ENCODE results near the gene SCAMP5.

Gene SCAMP5

GRCh38 chr15:74960995-74961588, 34.3 kb upstream of the SCAMP5 start:
- Histone ChIP-seq H3K27me3 (ENCODE audit: insufficient read depth, insufficient read length) (peaks cover 47% of the 10 kb centered on the region), H3K36me3 (ENCODE audit: insufficient read depth, insufficient read length, low read length) (no peaks in the 10 kb centered on the region), H3K4me3 (ENCODE audit: insufficient read length, low read depth) (no peak overlapping the region), H3K4me1 (ENCODE audit: insufficient read depth, insufficient read length) (peaks cover 6% of the 10 kb centered on the region), H3K9me3 (ENCODE audit: insufficient read depth, low read length) (no peaks in the 10 kb centered on the region), H3K9ac (ENCODE audit: insufficient read length, low read depth) (no peak overlapping the region)
- no peak for DNase-seq (ENCODE audit: low read depth, low spot score)
- TF ChIP-seq SUZ12 (IDR thresholded peaks at IDR 0.05; ENCODE audit: extremely low read depth, insufficient read depth, insufficient read length): no peak
- TF ChIP-seq YY1 (IDR thresholded peaks at IDR 0.05; ENCODE audit: insufficient read depth, insufficient read length): no peak
- TF ChIP-seq ZNF274 (IDR thresholded peaks at IDR 0.05; ENCODE audit: low read depth, low read length): no peak

DNA sequence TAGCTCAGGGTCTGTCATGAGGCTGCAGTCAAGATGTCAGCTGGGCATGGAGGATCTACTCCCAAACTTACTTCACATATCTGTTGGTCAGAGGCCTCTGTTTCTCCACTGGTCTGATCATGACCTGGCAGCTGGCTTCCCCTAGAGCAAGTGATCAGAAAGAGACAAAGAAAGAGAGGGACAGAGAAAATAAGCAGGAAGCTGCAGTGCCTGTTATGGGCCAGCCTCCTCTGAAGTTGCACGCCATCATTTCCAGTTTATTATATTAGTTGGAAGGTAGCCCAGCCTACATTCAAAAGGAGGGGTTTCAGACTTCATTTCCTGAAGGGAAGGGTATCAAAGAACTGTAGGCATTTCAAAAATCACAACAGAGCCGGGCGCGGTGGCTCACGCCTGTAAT, 33.7 kb upstream of the SCAMP5 start:
- no peak for TF ChIP-seq YY1 (IDR thresholded peaks at IDR 0.05; ENCODE audit: insufficient read depth, insufficient read length)
- no peak for TF ChIP-seq ZNF274 (IDR thresholded peaks at IDR 0.05; ENCODE audit: low read depth, low read length)
- no peak for TF ChIP-seq SUZ12 (IDR thresholded peaks at IDR 0.05; ENCODE audit: extremely low read depth, insufficient read depth, insufficient read length)
- Histone ChIP-seq H3K36me3 (ENCODE audit: insufficient read depth, insufficient read length, low read length) (no peaks in the 10 kb centered on the region), H3K9ac (ENCODE audit: insufficient read length, low read depth) (no peak overlapping the region), H3K4me1 (ENCODE audit: insufficient read depth, insufficient read length) (peaks cover 6% of the 10 kb centered on the region), H3K9me3 (ENCODE audit: insufficient read depth, low read length) (no peaks in the 10 kb centered on the region), H3K4me3 (ENCODE audit: insufficient read length, low read depth) (no peak overlapping the region), H3K27me3 (ENCODE audit: insufficient read depth, insufficient read length) (peaks cover 47% of the 10 kb centered on the region)
- DNase-seq (ENCODE audit: low read depth, low spot score): no peak

GRCh38 chr15:74962219-74962618, 33.1 kb upstream of the SCAMP5 start:
- Histone ChIP-seq H3K9ac (ENCODE audit: insufficient read length, low read depth) (no peak overlapping the region), H3K4me3 (ENCODE audit: insufficient read length, low read depth) (no peak overlapping the region), H3K27me3 (ENCODE audit: insufficient read depth, insufficient read length) (peaks cover 47% of the 10 kb centered on the region), H3K36me3 (ENCODE audit: insufficient read depth, insufficient read length, low read length) (no peaks in the 10 kb centered on the region), H3K4me1 (ENCODE audit: insufficient read depth, insufficient read length) (peaks cover 5% of the 10 kb centered on the region), H3K9me3 (ENCODE audit: insufficient read depth, low read length) (no peaks in the 10 kb centered on the region)
- DNase-seq (ENCODE audit: low read depth, low spot score): no peak
- TF ChIP-seq SUZ12 (IDR thresholded peaks at IDR 0.05; ENCODE audit: extremely low read depth, insufficient read depth, insufficient read length) (no peak), YY1 (IDR thresholded peaks at IDR 0.05; ENCODE audit: insufficient read depth, insufficient read length) (no peak), ZNF274 (IDR thresholded peaks at IDR 0.05; ENCODE audit: low read depth, low read length) (no peak)

- Histone ChIP-seq H3K9ac (ENCODE audit: insufficient read length, low read depth) (no peak overlapping the region), H3K36me3 (ENCODE audit: insufficient read depth, insufficient read length, low read length) (no peaks in the 10 kb centered on the region), H3K4me1 (ENCODE audit: insufficient read depth, insufficient read length) (peaks cover 3% of the 10 kb centered on the region), H3K4me3 (ENCODE audit: insufficient read length, low read depth) (no peak overlapping the region), H3K9me3 (ENCODE audit: insufficient read depth, low read length) (no peaks in the 10 kb centered on the region), H3K27me3 (ENCODE audit: insufficient read depth, insufficient read length) (peaks cover 47% of the 10 kb centered on the region)
- no peak for TF ChIP-seq SUZ12 (IDR thresholded peaks at IDR 0.05; ENCODE audit: extremely low read depth, insufficient read depth, insufficient read length)
- TF ChIP-seq YY1 (IDR thresholded peaks at IDR 0.05; ENCODE audit: insufficient read depth, insufficient read length): no peak
- no peak for TF ChIP-seq ZNF274 (IDR thresholded peaks at IDR 0.05; ENCODE audit: low read depth, low read length)
- DNase-seq (ENCODE audit: low read depth, low spot score): no peak
Observed at GRCh38 chr15:74962671-74963070, 32.7 kb upstream of the SCAMP5 start.

GRCh38 chr15:74963213-74963612, 32.1 kb upstream of the SCAMP5 start:
- Histone ChIP-seq H3K4me1 (ENCODE audit: insufficient read depth, insufficient read length) (peaks cover 3% of the 10 kb centered on the region), H3K36me3 (ENCODE audit: insufficient read depth, insufficient read length, low read length) (no peaks in the 10 kb centered on the region), H3K27me3 (ENCODE audit: insufficient read depth, insufficient read length) (peaks cover 47% of the 10 kb centered on the region), H3K4me3 (ENCODE audit: insufficient read length, low read depth) (no peak overlapping the region), H3K9me3 (ENCODE audit: insufficient read depth, low read length) (no peaks in the 10 kb centered on the region), H3K9ac (ENCODE audit: insufficient read length, low read depth) (no peak overlapping the region)
- no peak for DNase-seq (ENCODE audit: low read depth, low spot score)
- TF ChIP-seq ZNF274 (IDR thresholded peaks at IDR 0.05; ENCODE audit: low read depth, low read length) (no peak), SUZ12 (IDR thresholded peaks at IDR 0.05; ENCODE audit: extremely low read depth, insufficient read depth, insufficient read length) (no peak), YY1 (IDR thresholded peaks at IDR 0.05; ENCODE audit: insufficient read depth, insufficient read length) (no peak)

- no peaks in the 10 kb centered on the region for H3K4me1 ChIP-seq (ENCODE audit: insufficient read depth, insufficient read length)
- H3K27me3 ChIP-seq (ENCODE audit: insufficient read depth, insufficient read length): peaks cover 36% of the 10 kb centered on the region
- no peaks in the 10 kb centered on the region for H3K36me3 ChIP-seq (ENCODE audit: insufficient read depth, insufficient read length, low read length)
- no peak overlapping the region for H3K9ac ChIP-seq (ENCODE audit: insufficient read length, low read depth)
- H3K9me3 ChIP-seq (ENCODE audit: insufficient read depth, low read length): no peaks in the 10 kb centered on the region
- no peak for DNase-seq (ENCODE audit: low read depth, low spot score)
- H3K4me3 ChIP-seq (ENCODE audit: insufficient read length, low read depth): no peak overlapping the region
- no peak for TF ChIP-seq YY1 (IDR thresholded peaks at IDR 0.05; ENCODE audit: insufficient read depth, insufficient read length)
Observed at GRCh38 chr15:74964794-74965193, 30.6 kb upstream of the SCAMP5 start.

DNA sequence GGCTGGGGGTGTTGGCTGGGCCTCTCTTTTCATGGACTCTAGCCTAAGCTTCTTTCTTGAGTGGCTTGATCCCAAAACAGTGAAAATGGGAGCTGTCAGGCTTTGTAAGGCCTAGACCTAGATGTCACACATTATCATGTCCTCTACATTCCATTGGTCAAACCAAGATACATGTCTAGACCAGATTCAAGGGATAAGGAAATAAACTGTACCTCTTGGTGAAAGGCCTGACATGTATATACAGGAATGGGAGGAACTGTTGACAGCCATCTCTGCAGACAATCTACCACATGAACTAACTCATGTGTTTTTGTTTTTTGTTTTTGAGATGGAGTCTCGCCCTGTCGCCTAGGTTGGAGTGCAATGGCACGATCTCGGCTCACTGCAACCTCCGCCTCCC, 27.7 kb upstream of the SCAMP5 start:
- Histone ChIP-seq H3K4me3 (ENCODE audit: insufficient read length, low read depth) (no peak overlapping the region), H3K4me1 (ENCODE audit: insufficient read depth, insufficient read length) (no peaks in the 10 kb centered on the region), H3K36me3 (ENCODE audit: insufficient read depth, insufficient read length, low read length) (no peaks in the 10 kb centered on the region), H3K27me3 (ENCODE audit: insufficient read depth, insufficient read length) (peaks cover 11% of the 10 kb centered on the region), H3K9ac (ENCODE audit: insufficient read length, low read depth) (no peak overlapping the region), H3K9me3 (ENCODE audit: insufficient read depth, low read length) (no peaks in the 10 kb centered on the region)
- DNase-seq (ENCODE audit: low read depth, low spot score): no peak
- TF ChIP-seq SUZ12 (IDR thresholded peaks at IDR 0.05; ENCODE audit: extremely low read depth, insufficient read depth, insufficient read length) (no peak), YY1 (IDR thresholded peaks at IDR 0.05; ENCODE audit: insufficient read depth, insufficient read length) (no peak), ZNF274 (IDR thresholded peaks at IDR 0.05; ENCODE audit: low read depth, low read length) (no peak)
